ENCODE measurements around the gene CLEC12A.

CLEC12A gene

GRCh38 chr12:9971181-9971580 is at the start of gene CLEC12A:
CLEC12A (plus strand) TSS chr12:9971409; CDS start chr12:9971597, 188 bp downstream.
- TF ChIP-seq, protein P1, sequence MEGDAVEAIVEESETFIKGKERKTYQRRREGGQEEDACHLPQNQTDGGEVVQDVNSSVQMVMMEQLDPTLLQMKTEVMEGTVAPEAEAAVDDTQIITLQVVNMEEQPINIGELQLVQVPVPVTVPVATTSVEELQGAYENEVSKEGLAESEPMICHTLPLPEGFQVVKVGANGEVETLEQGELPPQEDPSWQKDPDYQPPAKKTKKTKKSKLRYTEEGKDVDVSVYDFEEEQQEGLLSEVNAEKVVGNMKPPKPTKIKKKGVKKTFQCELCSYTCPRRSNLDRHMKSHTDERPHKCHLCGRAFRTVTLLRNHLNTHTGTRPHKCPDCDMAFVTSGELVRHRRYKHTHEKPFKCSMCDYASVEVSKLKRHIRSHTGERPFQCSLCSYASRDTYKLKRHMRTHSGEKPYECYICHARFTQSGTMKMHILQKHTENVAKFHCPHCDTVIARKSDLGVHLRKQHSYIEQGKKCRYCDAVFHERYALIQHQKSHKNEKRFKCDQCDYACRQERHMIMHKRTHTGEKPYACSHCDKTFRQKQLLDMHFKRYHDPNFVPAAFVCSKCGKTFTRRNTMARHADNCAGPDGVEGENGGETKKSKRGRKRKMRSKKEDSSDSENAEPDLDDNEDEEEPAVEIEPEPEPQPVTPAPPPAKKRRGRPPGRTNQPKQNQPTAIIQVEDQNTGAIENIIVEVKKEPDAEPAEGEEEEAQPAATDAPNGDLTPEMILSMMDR (IDR thresholded peaks at IDR 0.05; ENCODE audit: low read depth, low read length) = no peak
- H3K36me3 ChIP-seq = no peaks in the 10 kb centered on the region
- DNase-seq = no peak
- H3K27me3 ChIP-seq (ENCODE audit: insufficient read depth, low read depth, severe bottlenecking) = no peaks in the 10 kb centered on the region
- no peaks in the 10 kb centered on the region for H3K9me3 ChIP-seq (ENCODE audit: severe bottlenecking)
- no peak within 1 kb of the TSS for H3K27ac ChIP-seq
- H3K4me3 ChIP-seq (ENCODE audit: low read depth, low read length) = no peak within 1 kb of the TSS

DNA sequence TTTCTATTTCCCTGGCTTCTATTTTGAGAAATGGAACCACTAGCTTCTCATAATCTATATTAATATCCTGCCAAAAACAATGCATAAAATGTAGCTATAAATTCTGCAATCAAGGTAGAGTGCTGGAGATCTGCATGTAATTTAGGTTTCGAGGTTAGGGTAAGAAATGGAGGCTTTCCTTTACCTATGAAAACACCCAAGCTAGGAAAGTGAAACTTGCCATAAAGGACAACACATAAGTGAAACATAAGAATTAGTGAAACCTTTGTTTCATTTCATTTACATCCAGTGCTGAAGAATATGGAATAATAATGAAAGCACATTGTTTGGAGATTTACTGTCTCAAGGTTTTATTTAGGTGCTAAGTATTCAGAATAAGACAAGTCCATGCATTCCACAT is 48.8 kb upstream of the CLEC12A start:
- Histone ChIP-seq H3K9me3 (ENCODE audit: severe bottlenecking) (peaks cover 3% of the 10 kb centered on the region), H3K36me3 (no peaks in the 10 kb centered on the region), H3K27me3 (ENCODE audit: insufficient read depth, low read depth, severe bottlenecking) (no peaks in the 10 kb centered on the region), H3K27ac (no peak overlapping the region), H3K4me3 (ENCODE audit: low read depth, low read length) (no peak overlapping the region)
- TF ChIP-seq, protein P1 (IDR thresholded peaks at IDR 0.05; ENCODE audit: low read depth, low read length) = no peak
- DNase-seq = no peak

DNA sequence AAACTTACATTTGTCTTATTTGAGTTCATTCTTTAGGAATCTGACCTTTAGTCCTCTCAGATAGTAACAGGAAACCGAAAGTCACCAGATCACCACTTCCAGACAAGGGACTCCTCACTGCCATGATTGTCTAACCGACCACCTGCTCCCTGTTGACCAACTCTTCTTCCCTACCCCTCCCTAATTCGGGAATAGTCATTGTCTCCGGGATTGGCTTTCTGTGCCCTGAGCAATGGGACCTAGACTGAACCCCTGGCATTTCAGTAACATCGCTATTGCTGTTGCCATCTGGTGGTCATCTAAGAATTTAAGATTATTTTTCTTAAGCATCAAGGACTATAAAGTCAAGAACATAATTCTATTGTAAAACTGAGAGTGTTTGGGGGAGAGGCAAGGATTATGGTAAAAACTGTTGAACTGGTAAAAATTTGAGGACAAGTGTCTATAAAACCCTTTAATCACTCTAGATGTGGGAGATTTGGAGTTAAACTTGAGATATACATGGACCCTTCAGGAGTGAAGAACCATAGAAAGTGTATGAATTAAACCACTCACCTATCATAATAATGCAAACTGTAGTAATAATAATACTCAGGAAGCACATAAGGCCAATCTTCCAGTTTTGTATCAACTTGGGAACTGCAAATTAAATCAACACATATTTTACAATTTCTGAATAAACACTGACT is 45.4 kb upstream of the CLEC12A start:
- Histone ChIP-seq H3K4me3 (ENCODE audit: low read depth, low read length) (no peak overlapping the region), H3K27me3 (ENCODE audit: insufficient read depth, low read depth, severe bottlenecking) (no peaks in the 10 kb centered on the region), H3K9me3 (ENCODE audit: severe bottlenecking) (peaks cover 3% of the 10 kb centered on the region), H3K36me3 (no peaks in the 10 kb centered on the region), H3K27ac (no peak overlapping the region)
- TF ChIP-seq, protein P1 (IDR thresholded peaks at IDR 0.05; ENCODE audit: low read depth, low read length) = peak; percentile 35; the same call in 1 of the 2 replicates
- peak; percentile 15 for DNase-seq

- TF ChIP-seq, protein P1 (IDR thresholded peaks at IDR 0.05; ENCODE audit: low read depth, low read length) = no peak
- H3K9me3 ChIP-seq (ENCODE audit: severe bottlenecking) = peaks cover 3% of the 10 kb centered on the region
- no peak overlapping the region for H3K4me3 ChIP-seq (ENCODE audit: low read depth, low read length)
- no peak overlapping the region for H3K27ac ChIP-seq
- no peaks in the 10 kb centered on the region for H3K36me3 ChIP-seq
- DNase-seq = no peak
- H3K27me3 ChIP-seq (ENCODE audit: insufficient read depth, low read depth, severe bottlenecking) = no peaks in the 10 kb centered on the region
Measured at GRCh38 chr12:9926876-9927275, 44.3 kb upstream of the CLEC12A start.

DNA sequence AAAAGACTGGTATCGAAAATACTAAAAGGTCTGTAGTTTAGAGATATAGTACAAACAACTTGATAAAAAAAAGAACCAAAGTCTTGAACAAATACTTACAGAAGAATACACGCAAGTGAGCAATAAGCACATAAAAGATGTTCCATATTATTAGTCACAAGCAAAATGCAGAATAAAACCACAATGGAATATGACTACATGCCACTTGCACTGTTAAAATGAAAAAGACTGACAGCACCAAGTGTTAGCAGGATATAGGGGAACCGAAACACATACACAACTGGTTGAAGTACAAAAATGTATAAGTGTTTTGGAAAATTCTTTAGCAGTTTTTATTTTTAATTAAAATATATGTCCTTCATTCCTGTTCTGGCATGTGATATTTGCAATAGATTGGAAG is 42.6 kb upstream of the CLEC12A start:
- Histone ChIP-seq H3K9me3 (ENCODE audit: severe bottlenecking) (peaks cover under 1% of the 10 kb centered on the region), H3K27me3 (ENCODE audit: insufficient read depth, low read depth, severe bottlenecking) (no peaks in the 10 kb centered on the region), H3K4me3 (ENCODE audit: low read depth, low read length) (no peak overlapping the region), H3K27ac (no peak overlapping the region), H3K36me3 (no peaks in the 10 kb centered on the region)
- TF ChIP-seq, protein P1 (IDR thresholded peaks at IDR 0.05; ENCODE audit: low read depth, low read length) = no peak
- DNase-seq = no peak

DNA sequence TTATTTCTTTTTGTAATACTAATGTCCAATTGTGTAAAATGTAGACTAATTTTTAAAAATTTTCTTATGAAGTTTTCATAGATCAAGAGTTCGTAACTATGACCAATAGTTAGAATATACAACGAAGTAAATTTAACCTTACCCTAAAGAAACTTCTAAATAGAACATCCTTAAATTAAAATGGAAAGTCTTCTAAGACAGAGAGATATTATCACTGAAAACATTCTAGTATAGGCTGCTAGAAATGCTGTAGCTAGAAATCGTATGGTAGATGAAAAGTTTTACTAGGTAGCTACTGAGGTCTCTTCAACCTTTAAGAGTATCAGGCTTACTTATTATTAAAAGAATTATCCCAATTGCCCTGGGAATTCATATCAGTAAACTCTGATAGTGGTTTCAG is 40.0 kb upstream of the CLEC12A start:
- Histone ChIP-seq H3K36me3 (no peaks in the 10 kb centered on the region), H3K27me3 (ENCODE audit: insufficient read depth, low read depth, severe bottlenecking) (no peaks in the 10 kb centered on the region), H3K27ac (no peak overlapping the region), H3K9me3 (ENCODE audit: severe bottlenecking) (no peaks in the 10 kb centered on the region), H3K4me3 (ENCODE audit: low read depth, low read length) (no peak overlapping the region)
- DNase-seq = no peak
- TF ChIP-seq, protein P1 (IDR thresholded peaks at IDR 0.05; ENCODE audit: low read depth, low read length) = no peak
